Activated B cell treated with CpG ODN at 0.5 μM for 24 hours (primary cell): Measurements from ENCODE around the gene OLFM4. TPM values are rescaled to one million over a fixed set of nuclear protein-coding genes. Genes with fewer than 3 reads are reported as not detected.

Experiments used
- ATAC-seq: fragments of 200-7000 bp; cut with Tn5 transposase; one replicate; pipeline ENCODE4 v1.10.0; 2021; ENCODE audit warnings: low read depth, mild to moderate bottlenecking, moderate library complexity
- CTCF ChIA-PET: fragments of 350-600 bp; sonication (Branson Sonifier 250); formaldehyde crosslinking; loops from one replicate; lab custom pipeline; 2021; ENCODE audit warnings: antibody characterized with exemption; lab: Charles Lee
- POLR2A ChIA-PET: fragments of 350-600 bp; sonication (Branson Sonifier 250); formaldehyde crosslinking; loops from one replicate; lab custom pipeline; 2021; ENCODE audit warnings: antibody characterized with exemption; lab: Charles Lee
- DNase-seq: peaks from one replicate; pipeline ENCODE4 v3.0.0; 2022
- H3K27ac Mint-ChIP-seq: one replicate; pipeline ENCODE4 v1.8.0; 2020; ENCODE audit warnings: mixed read lengths
- H3K27me3 Mint-ChIP-seq: one replicate; pipeline ENCODE4 v1.8.0; 2021; ENCODE audit warnings: mixed read lengths
- H3K36me3 Mint-ChIP-seq: one replicate; pipeline ENCODE4 v1.8.0; 2021; ENCODE audit warnings: low read depth, mixed read lengths
- H3K4me1 Mint-ChIP-seq: one replicate; pipeline ENCODE4 v1.8.0; 2021; ENCODE audit warnings: mixed read lengths
- H3K4me3 Mint-ChIP-seq: one replicate; pipeline ENCODE4 v1.8.0; 2020; ENCODE audit warnings: mild to moderate bottlenecking, mixed read lengths
- H3K9me3 Mint-ChIP-seq: one replicate; pipeline ENCODE4 v1.8.0; 2020; ENCODE audit warnings: mixed read lengths
- intact Hi-C: fragments of 100-400 bp; cut with micrococcal nuclease; formaldehyde crosslinking; loops from one replicate; pipeline ENCODE4 v1.15.1; 2024
- total RNA-seq: library from RNA; stranded (reverse); gene quantifications from 2 replicates; pipeline ENCODE4 v1.2.3, GENCODE V29; 2022
- TF ChIP-seq, protein P1 (sequence below): fragments of 200-600 bp; IDR thresholded peaks from one replicate; pipeline ENCODE4 v1.8.0; 2022; ENCODE audit warnings: antibody characterized with exemption, mild to moderate bottlenecking

OLFM4 gene
- total RNA-seq, 1 donor from 2014 or later: not detected

DNA sequence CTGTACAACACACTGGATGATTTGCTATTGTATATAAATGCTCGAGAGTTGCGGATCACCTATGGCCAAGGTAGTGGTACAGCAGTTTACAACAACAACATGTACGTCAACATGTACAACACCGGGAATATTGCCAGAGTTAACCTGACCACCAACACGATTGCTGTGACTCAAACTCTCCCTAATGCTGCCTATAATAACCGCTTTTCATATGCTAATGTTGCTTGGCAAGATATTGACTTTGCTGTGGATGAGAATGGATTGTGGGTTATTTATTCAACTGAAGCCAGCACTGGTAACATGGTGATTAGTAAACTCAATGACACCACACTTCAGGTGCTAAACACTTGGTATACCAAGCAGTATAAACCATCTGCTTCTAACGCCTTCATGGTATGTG is 21.5 kb downstream of the OLFM4 start:
- CTCF ChIA-PET: no interaction called here
- no peaks in the 10 kb centered on the region for H3K4me1 Mint-ChIP-seq

DNA sequence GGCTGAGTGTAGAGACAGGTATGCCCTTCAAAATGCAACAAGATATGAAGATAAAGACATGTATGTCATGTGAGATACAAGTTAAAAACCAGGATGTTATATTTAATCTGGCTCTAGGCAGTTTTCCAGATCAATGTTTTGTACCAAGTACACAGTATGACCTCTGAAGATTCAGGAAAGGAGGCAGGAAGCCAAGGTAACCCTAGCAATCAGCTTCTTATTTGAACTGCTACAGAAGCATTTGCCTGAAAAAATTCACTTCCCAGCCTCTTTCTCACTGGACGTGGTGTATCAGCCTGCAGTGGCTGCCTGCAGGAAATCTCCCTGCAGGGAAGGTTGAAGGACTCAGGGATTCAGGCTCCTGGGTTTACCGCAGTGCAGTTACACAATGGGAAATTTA is 24.1 kb downstream of the OLFM4 start:
- CTCF ChIA-PET: no interaction called here
- intact Hi-C loops: no loop called here
- POLR2A ChIA-PET: no interaction called here
- H3K4me1 Mint-ChIP-seq: no peaks in the 10 kb centered on the region
- no peak for ATAC-seq
- no peak overlapping the region for H3K4me3 Mint-ChIP-seq
- no peaks in the 10 kb centered on the region for H3K9me3 Mint-ChIP-seq
- DNase-seq: no peak
- no peaks in the 10 kb centered on the region for H3K36me3 Mint-ChIP-seq
- no peak overlapping the region for H3K27ac Mint-ChIP-seq
- TF ChIP-seq, protein P1, sequence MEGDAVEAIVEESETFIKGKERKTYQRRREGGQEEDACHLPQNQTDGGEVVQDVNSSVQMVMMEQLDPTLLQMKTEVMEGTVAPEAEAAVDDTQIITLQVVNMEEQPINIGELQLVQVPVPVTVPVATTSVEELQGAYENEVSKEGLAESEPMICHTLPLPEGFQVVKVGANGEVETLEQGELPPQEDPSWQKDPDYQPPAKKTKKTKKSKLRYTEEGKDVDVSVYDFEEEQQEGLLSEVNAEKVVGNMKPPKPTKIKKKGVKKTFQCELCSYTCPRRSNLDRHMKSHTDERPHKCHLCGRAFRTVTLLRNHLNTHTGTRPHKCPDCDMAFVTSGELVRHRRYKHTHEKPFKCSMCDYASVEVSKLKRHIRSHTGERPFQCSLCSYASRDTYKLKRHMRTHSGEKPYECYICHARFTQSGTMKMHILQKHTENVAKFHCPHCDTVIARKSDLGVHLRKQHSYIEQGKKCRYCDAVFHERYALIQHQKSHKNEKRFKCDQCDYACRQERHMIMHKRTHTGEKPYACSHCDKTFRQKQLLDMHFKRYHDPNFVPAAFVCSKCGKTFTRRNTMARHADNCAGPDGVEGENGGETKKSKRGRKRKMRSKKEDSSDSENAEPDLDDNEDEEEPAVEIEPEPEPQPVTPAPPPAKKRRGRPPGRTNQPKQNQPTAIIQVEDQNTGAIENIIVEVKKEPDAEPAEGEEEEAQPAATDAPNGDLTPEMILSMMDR: no peak
- no peaks in the 10 kb centered on the region for H3K27me3 Mint-ChIP-seq

More for the DNA sequence above, 21.5 kb downstream of the OLFM4 start:
- H3K27me3 Mint-ChIP-seq: no peaks in the 10 kb centered on the region
- H3K27ac Mint-ChIP-seq: no peak overlapping the region
- no peak for DNase-seq
- TF ChIP-seq, protein P1: no peak
- H3K4me3 Mint-ChIP-seq: no peak overlapping the region
- no peak for ATAC-seq
- no peaks in the 10 kb centered on the region for H3K9me3 Mint-ChIP-seq
- POLR2A ChIA-PET: no interaction called here
- intact Hi-C loops: no loop called here
- no peaks in the 10 kb centered on the region for H3K36me3 Mint-ChIP-seq

DNA sequence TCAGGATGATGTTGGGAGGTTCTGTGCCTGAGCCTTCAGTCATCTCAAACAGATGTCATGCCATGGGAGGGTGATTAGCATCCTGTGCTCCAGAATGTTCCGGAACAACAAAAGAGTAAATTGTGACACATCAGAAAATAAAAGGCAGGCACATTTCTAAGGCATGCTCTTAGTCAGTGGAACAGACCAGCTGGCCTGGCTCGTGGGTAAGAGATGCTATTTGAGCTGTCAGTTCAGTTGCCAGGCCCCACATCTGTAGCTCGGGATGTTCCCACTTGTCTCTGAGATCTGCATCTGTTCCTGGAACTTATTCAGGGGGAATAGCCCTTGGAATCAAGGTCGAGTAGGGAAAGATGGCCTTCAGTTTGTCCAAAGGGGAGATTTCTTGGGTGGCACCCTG is 26.0 kb downstream of the OLFM4 start:
- Mint-ChIP-seq H3K9me3 (no peaks in the 10 kb centered on the region), H3K4me1 (no peaks in the 10 kb centered on the region), H3K27ac (no peak overlapping the region), H3K36me3 (no peaks in the 10 kb centered on the region), H3K27me3 (no peaks in the 10 kb centered on the region), H3K4me3 (no peak overlapping the region)
- ATAC-seq (no peak), DNase-seq (no peak)
- intact Hi-C loops: no loop called here
- TF ChIP-seq, protein P1: no peak
- ChIA-PET CTCF (no interaction called here), POLR2A (no interaction called here)

DNA sequence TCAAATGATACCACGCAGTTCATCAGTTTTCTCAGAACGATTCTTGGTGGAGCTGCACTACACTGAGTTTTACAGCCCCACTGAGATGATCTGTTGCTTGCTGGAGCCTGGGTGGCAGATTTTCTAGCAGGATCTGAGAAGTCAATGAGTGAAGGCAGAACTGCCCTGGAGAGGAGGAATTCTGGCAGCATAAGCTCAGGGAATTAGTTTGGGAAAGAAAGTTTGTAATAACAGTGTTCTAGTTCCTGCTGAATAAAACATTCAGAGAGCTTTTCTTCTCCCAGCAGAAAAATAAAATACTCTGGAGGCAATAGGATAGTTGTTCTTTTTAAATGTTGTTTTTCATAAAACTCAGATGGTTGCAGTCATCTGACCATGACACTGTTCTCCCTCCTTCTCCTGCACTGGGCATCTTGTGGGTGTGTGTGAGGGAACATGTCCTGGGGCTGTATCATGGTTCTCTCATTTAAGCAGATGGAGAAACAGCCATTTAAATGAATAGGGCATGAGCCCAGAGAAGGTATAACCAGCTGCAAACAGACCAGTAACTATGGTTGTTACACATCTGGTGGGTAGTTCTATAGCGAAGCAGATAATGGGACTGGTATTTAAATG is 29.6 kb downstream of the OLFM4 start:
- Mint-ChIP-seq H3K27me3 (no peaks in the 10 kb centered on the region), H3K27ac (no peak overlapping the region), H3K4me3 (no peak overlapping the region), H3K4me1 (no peaks in the 10 kb centered on the region), H3K9me3 (no peaks in the 10 kb centered on the region), H3K36me3 (no peaks in the 10 kb centered on the region)
- DNase-seq (no peak), ATAC-seq (no peak)
- ChIA-PET CTCF (no interaction called here), POLR2A (no interaction called here)
- TF ChIP-seq, protein P1: no peak
- intact Hi-C loops: no loop called here

DNA sequence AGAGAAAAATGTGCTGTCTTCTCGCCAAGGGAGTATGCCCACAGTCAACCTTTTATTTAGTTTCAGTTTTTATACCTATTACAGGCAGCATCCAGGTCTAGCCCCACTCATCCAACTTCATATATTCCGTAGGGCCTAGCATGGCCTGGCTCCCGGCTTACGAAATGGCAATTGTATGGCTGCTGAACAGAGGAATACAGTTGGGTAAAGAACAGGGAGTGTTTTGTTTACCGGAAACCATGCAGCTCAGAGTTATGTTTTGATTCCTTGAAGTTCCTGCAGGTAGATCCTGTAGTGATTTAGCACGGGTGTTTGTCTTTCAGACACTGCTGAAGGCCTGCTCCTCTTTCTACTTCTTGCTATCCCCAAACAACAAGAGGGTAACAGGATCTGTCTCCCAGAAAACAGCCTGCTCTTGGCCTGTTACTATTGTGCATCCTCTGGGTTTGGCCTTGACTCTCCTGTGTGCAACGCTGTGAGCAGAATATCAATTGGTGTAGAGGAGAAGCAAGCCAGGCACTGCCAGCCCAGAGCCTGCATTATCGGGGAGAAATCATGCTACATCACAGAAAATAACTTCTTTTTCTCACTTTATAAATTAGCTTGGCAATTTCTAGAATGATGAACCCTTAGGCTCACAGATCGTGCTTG is 32.4 kb downstream of the OLFM4 start:
- no peak for ATAC-seq
- Mint-ChIP-seq H3K36me3 (no peaks in the 10 kb centered on the region), H3K27ac (no peak overlapping the region), H3K9me3 (no peaks in the 10 kb centered on the region), H3K4me3 (no peak overlapping the region), H3K4me1 (no peaks in the 10 kb centered on the region), H3K27me3 (no peaks in the 10 kb centered on the region)
- no peak for DNase-seq
- intact Hi-C loops: no loop called here
- ChIA-PET POLR2A (no interaction called here), CTCF (no interaction called here)
- TF ChIP-seq, protein P1: no peak
